Caco-2 (cell line): Measurements from ENCODE around the gene S100A2. TPM values are rescaled to one million over a fixed set of nuclear protein-coding genes. Genes with fewer than 3 reads are reported as not detected.
"Not testable (repeated sequence)": the region's sequence is repeated elsewhere in the genome, so short reads cannot be mapped to it uniquely, and the experiment has no call there.

ENCODE experiments used
- BruUV-seq: library from RNA; stranded (reverse); fragments of 400-500 nt; replicated peaks from 2 replicates; lab custom pipeline; 2021; lab: Mats Ljungman, UMichigan
- CTCF ChIA-PET: fragments of 300-600 bp; sonication (Branson Sonifier 250); formaldehyde crosslinking; loops from one replicate; lab custom pipeline; 2022; ENCODE audit warnings: antibody characterized with exemption; lab: Charles Lee
- POLR2A ChIA-PET: fragments of 300-600 bp; sonication (Branson Sonifier 250); formaldehyde crosslinking; loops from one replicate; lab custom pipeline; 2022; ENCODE audit warnings: antibody characterized with exemption; lab: Charles Lee
- DNase-seq, 2 experiments: peaks; one replicate each; pipeline versions ENCODE4 v3.0.0 to v3.0.0-alpha.2; 2020 to 2022
- H3K27me3 ChIP-seq: replicated peaks from 2 replicates; pipeline ENCODE4 v1.6.0; 2011; ENCODE audit warnings: low read length; ENCODE audit not compliant: control insufficient read depth, insufficient read depth
- H3K36me3 ChIP-seq: 2 replicates; pipeline ENCODE4 v1.5.1; 2011; ENCODE audit warnings: low read length; ENCODE audit not compliant: control insufficient read depth, insufficient read depth
- H3K4me1 ChIP-seq: fragments of 250-450 bp; sonication (Bioruptor Pico); 2 replicates; pipeline ENCODE4 v1.5.1; 2020; ENCODE audit warnings: mild to moderate bottlenecking
- H3K4me3 ChIP-seq: 2 replicates; pipeline ENCODE4 v1.5.1; 2011; ENCODE audit warnings: low read depth, mild to moderate bottlenecking, control low read depth, low read length
- H3K9me3 ChIP-seq: fragments of 250-450 bp; sonication (Bioruptor Pico); 2 replicates; pipeline ENCODE4 v1.5.1; 2020; ENCODE audit warnings: mild to moderate bottlenecking, moderate library complexity
- H3K27ac Mint-ChIP-seq: one replicate; pipeline ENCODE4 v1.8.0; 2022; ENCODE audit warnings: mixed read lengths; ENCODE audit not compliant: unreplicated experiment
- H3K27me3 Mint-ChIP-seq: one replicate; pipeline ENCODE4 v1.8.0; 2022; ENCODE audit warnings: mixed read lengths; ENCODE audit not compliant: insufficient read depth, unreplicated experiment
- H3K36me3 Mint-ChIP-seq: one replicate; pipeline ENCODE4 v1.8.0; 2022; ENCODE audit warnings: mild to moderate bottlenecking, mixed read lengths; ENCODE audit not compliant: insufficient read depth, unreplicated experiment
- H3K4me1 Mint-ChIP-seq: one replicate; pipeline ENCODE4 v1.8.0; 2022; ENCODE audit warnings: low read depth, mixed read lengths; ENCODE audit not compliant: unreplicated experiment
- H3K4me3 Mint-ChIP-seq: one replicate; pipeline ENCODE4 v1.8.0; 2022; ENCODE audit warnings: mild to moderate bottlenecking, moderate library complexity, mixed read lengths; ENCODE audit not compliant: unreplicated experiment
- H3K9me3 Mint-ChIP-seq: one replicate; pipeline ENCODE4 v1.8.0; 2022; ENCODE audit warnings: mixed read lengths; ENCODE audit not compliant: unreplicated experiment
- CTCF ChIP-seq, 2 experiments: fragments of 200-600 bp in 1 of 2; IDR thresholded peaks; 1 replicate in 1 of 2; 2 replicates in 1 of 2; pipeline versions ENCODE4 v1.5.1 to v1.8.0; 2011 to 2022; ENCODE audit warnings: antibody characterized with exemption in 1 of 2, control low read depth in 1 of 2, inconsistent platforms in 1 of 2, low read depth in 1 of 2, low read length in 1 of 2, mild to moderate bottlenecking in 1 of 2, moderate library complexity in 1 of 2; ENCODE audit not compliant: insufficient read depth in 1 of 2, severe bottlenecking in 1 of 2, unreplicated experiment in 1 of 2
- intact Hi-C: fragments of 100-400 bp; cut with micrococcal nuclease; formaldehyde crosslinking; loops from one replicate; pipeline ENCODE4 v1.10.0; 2022; ENCODE audit not compliant: unreplicated experiment
- total RNA-seq: library from RNA; stranded (reverse); gene quantifications from 2 replicates; pipeline ENCODE4 v1.2.3, GENCODE V29; 2022

Gene S100A2
- total RNA-seq, 1 experiment from 2014 or later, result 2.4 TPM

GRCh38 chr1:153520818-153521476 lies 44.7 kb downstream of the S100A2 start:
- peak overlapping the region; percentile 86 for H3K27ac Mint-ChIP-seq
- no peaks in the 10 kb centered on the region for H3K36me3 ChIP-seq
- peaks cover 65% of the 10 kb centered on the region for H3K4me1 ChIP-seq
- no peak for DNase-seq
- ChIA-PET CTCF (interaction anchor here (0.6 to 1.7 kb wide), 10 partner anchors 10 to 106 kb away, joined by 3 to 7 read pairs (median 4); partner anchors contain the start of genes S100A13, S100A3 and S100A6), POLR2A (interaction anchor here (0.5 to 1.6 kb wide), 6 partner anchors 15 to 107 kb away, joined by 3 to 12 read pairs (median 4); partner anchors contain the start of genes S100A13 and S100A6)
- peaks cover 52% of the 10 kb centered on the region for H3K4me1 Mint-ChIP-seq
- H3K4me3 ChIP-seq, result no peak overlapping the region
- no peaks in the 10 kb centered on the region for H3K9me3 Mint-ChIP-seq
- peak overlapping the region; percentile 8 for H3K4me3 Mint-ChIP-seq
- H3K27me3 ChIP-seq, result no peaks in the 10 kb centered on the region
- peaks cover 5% of the 10 kb centered on the region; the same call in 1 of the 2 replicates for H3K9me3 ChIP-seq
- TF ChIP-seq CTCF (IDR thresholded peaks at IDR 0.05; ENCODE audit: insufficient read depth in 1 of 2, low read depth in 1 of 2, low read length in 1 of 2, severe bottlenecking in 1 of 2, unreplicated experiment in 1 of 2), result no peak
- BruUV-seq, result TSS peak; percentile 71
- intact Hi-C loops, result no loop called here
- no peaks in the 10 kb centered on the region for H3K27me3 Mint-ChIP-seq
- peaks cover 37% of the 10 kb centered on the region for H3K36me3 Mint-ChIP-seq

GRCh38 chr1:153520137-153520691 lies 45.4 kb downstream of the S100A2 start:
- H3K27me3 ChIP-seq, BruUV-seq, H3K9me3 Mint-ChIP-seq, H3K9me3 ChIP-seq, intact Hi-C loops, H3K27me3 Mint-ChIP-seq, H3K36me3 ChIP-seq, H3K4me3 ChIP-seq: not testable (repeated sequence)
- DNase-seq, result peak; percentile 83 to 92
- peak overlapping the region; percentile 86 for H3K27ac Mint-ChIP-seq
- H3K4me1 ChIP-seq, result peaks cover 66% of the 10 kb centered on the region
- peaks cover 49% of the 10 kb centered on the region for H3K4me1 Mint-ChIP-seq
- H3K36me3 Mint-ChIP-seq, result peaks cover 37% of the 10 kb centered on the region
- peak overlapping the region; percentile 8 for H3K4me3 Mint-ChIP-seq
- CTCF ChIA-PET, result interaction anchor here (0.6 to 1.7 kb wide), 9 partner anchors 10 to 1674 kb away, joined by 3 to 7 read pairs (median 5); partner anchors contain the start of genes S100A13, S100A3 and S100A6
- POLR2A ChIA-PET, result interaction anchor here (0.6 to 1.6 kb wide), 8 partner anchors 16 to 114 kb away, joined by 3 to 12 read pairs (median 4); partner anchors contain the start of genes S100A13, S100A14 and S100A6

GRCh38 chr1:153519242-153519641 lies 46.4 kb downstream of the S100A2 start:
- Histone ChIP-seq H3K4me3 (no peak overlapping the region), H3K27me3 (no peaks in the 10 kb centered on the region), H3K9me3 (peaks cover 5% of the 10 kb centered on the region; the same call in 1 of the 2 replicates), H3K4me1 (peaks cover 70% of the 10 kb centered on the region), H3K36me3 (no peaks in the 10 kb centered on the region)
- no TSS peak for BruUV-seq
- ChIA-PET CTCF (no interaction called here), POLR2A (no interaction called here)
- no peak for TF ChIP-seq CTCF (IDR thresholded peaks at IDR 0.05; ENCODE audit: insufficient read depth in 1 of 2, low read depth in 1 of 2, low read length in 1 of 2, severe bottlenecking in 1 of 2, unreplicated experiment in 1 of 2)
- intact Hi-C loops, result loop anchor here (2.0 to 10.0 kb wide), 2 partner anchors 152 to 256 kb away; partner anchors contain the start of genes ILF2 and SLC27A3
- peaks cover 37% of the 10 kb centered on the region for H3K36me3 Mint-ChIP-seq
- H3K4me3 Mint-ChIP-seq, result no peak overlapping the region
- H3K9me3 Mint-ChIP-seq, result no peaks in the 10 kb centered on the region
- DNase-seq, result no peak
- H3K27me3 Mint-ChIP-seq, result no peaks in the 10 kb centered on the region
- peak overlapping the region; percentile 86 for H3K27ac Mint-ChIP-seq
- H3K4me1 Mint-ChIP-seq, result peaks cover 44% of the 10 kb centered on the region
